Activated CD4-positive, CD25-positive, alpha-beta regulatory T cell treated with anti-CD3 and anti-CD28 coated beads, Interleukin-2, amount 50 U/mL, for 16 hours (primary cell): ENCODE measurements around the gene CCDC146.
"Not testable (repeated sequence)": the region's sequence is repeated elsewhere in the genome, so short reads cannot be mapped to it uniquely, and the experiment has no call there.

Experiments used
- DNase-seq: peaks from one replicate; pipeline ENCODE4 v3.0.0-alpha.2; 2020; ENCODE audit warnings: low read depth, low spot score

Gene CCDC146

GRCh38 chr7:77244222-77244934 is 122.0 kb downstream of the CCDC146 start:
- DNase-seq = no peak

DNA sequence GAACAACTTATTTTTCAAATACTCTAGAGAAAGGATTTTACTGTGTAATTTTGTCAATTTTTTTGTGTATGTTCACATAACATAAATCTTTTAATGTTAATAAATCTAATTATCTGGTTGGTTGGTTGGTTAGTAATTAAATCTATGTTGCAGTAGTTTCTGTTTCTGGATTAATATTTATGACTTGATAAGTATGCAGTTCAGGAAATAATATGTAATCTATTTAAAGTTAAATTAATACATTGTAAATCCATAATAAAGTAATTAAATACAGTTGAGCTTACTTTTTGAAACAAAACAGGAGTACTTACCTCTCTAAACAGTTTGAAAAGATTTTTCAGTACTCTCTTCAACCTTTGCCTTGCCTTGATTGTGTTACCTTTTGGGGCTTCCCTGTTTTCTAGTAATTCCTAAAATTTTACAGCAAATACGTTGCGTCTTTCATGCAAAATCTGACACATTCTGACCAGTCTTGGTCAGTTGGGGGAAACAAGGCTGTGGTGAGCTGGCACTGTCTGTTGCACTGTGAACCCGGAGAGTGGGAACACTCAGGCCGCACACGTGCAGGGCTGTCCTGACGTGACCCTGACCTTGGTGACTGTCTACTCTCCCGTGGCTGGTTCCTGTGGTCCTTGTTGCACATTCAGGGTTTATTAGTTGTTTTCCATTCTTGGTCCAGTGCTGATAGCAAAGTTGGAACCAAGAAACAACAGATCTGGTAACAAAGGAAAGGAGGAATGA is 122.8 kb downstream of the CCDC146 start:
- no peak for DNase-seq

DNA sequence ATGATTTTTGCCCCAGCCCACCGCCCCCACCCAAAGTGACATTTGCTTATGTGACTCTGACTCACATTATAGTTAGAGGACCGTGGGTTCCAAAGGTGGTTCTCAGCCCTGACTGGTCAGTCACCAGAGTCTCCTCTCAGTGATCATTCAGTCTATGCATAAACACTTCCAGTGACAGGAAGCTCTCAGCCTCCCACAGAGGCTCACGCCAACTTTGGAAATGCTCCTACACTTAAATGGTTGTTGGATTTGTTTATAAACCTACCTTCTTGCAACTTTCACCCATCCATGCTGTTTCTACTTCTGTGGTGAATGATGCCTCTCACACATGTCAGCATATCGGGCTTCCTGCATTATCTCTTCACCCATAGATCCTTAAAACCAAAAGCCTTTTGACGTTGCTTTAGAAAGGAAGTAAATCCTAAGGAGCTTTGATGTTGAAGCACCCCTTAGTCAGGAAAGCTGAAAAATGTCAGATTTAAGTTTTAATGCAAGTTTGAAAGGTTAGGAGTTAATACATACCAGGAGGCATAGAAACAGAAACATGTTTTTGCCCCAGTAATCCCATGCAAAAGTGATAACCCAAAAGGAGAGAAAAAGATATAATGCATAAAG is 123.7 kb downstream of the CCDC146 start:
- DNase-seq = no peak

DNA sequence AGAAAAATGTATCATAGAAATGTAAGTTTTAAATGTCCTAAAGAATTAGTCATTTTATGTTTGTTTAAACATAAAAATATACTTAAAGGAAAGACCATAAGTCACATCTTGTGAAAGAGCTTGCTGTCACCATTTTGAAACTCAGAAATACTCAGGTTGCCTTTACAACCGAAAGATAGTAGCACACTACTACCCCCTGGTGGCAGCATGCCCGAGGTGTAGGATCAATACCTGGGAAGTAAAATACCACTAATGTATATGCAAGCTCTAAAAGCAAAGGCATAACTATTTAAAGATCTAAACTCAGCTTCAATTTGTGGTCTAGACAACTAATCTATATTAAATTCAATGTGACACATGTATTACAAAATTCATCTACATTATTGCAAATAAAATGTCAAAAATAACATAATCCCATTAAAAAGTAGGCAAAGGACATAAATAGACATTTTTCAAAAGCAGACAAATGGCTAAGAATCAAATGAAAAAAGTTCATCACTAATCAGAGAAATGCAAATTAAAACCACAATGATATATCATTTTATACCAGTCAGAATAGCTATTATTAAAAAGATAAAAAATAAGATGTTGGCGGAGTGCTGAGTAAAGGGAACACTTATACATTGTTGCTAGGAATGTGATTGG is 124.9 kb downstream of the CCDC146 start:
- peak; percentile 81 for DNase-seq

DNA sequence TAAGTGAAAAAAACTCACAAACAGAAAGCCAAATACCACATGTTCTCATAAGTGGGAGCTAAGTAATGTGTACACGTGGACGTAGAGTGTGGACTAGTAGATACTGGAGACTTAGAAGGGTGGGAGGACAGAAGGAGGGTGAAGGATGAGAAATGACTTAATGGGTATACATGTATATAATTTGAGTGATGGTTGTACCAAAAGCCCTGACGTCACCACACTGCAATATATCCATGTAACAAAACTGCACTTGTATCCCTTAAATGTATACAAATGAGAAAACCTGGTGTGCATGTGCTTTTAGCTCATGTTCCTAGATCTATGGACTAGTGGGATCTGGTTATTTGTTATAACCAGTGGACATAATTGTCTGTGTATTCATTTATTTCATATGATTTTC is 125.7 kb downstream of the CCDC146 start:
- DNase-seq = no peak

- no peak for DNase-seq
Measured at GRCh38 chr7:77252506-77252905, 130.1 kb downstream of the CCDC146 start.

GRCh38 chr7:77253151-77253550 is 130.7 kb downstream of the CCDC146 start:
- DNase-seq = no peak

DNA sequence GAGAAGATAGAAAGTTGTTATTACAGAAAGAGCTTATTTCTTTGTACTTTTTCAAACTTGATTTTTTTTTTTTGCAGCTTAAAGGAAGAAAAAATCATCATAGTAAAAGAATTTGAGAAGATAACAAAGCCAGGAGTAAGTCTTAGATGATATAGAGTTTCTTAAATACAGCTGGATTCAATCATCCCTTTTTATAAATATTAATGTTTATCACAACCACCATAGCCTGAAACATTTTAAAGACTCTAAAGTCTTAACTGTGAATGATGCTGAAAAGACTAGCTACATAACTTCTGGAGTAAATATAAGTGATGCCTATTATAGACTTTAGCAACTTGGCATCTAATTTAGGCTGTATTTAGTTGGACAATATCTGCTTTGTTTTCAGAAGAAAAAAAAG is 132.0 kb downstream of the CCDC146 start:
- no peak for DNase-seq

- DNase-seq = no peak
Measured at GRCh38 chr7:77254915-77255314, 132.5 kb downstream of the CCDC146 start.

GRCh38 chr7:77258014-77258413 is 135.6 kb downstream of the CCDC146 start:
- DNase-seq = no peak

- DNase-seq = no peak
Measured at GRCh38 chr7:77258593-77258992, 136.2 kb downstream of the CCDC146 start.

DNA sequence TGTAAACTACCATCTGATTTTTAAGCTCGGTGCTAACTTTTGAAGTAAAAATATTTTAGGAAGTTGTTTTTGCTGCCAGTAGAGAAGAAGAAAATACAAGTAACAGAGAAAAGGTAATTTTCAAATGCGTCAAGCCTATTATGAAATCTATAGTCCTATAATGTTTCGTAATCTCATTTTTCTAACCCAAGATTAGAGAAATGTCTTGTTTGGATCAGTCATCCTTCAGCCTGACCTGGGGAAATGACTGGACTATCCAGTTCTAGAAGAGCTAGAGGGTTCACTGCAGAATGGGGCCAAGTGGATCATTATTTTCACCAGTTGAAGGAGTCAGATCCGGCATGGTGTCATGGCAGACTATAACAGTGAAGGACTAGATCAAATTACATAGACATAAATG is 139.9 kb downstream of the CCDC146 start:
- DNase-seq = no peak

DNA sequence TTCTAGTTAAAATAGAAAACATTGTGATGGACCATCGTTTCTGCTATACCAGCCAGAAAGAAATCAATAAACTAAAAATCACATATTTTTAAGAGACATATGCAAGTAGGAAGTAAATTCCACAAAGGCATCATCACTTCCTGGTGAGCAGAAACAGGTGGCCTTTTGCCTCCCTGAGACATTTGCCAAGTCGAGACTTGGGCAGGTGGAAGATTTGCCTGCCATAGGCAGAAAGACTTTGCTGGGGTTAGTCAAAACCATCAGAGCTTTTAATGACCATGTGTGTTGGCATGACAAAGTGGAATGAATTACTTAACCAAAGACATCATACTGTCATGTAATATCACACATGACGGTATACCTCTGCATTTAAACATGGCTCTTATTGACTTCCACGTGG is 143.3 kb downstream of the CCDC146 start:
- DNase-seq = no peak

DNA sequence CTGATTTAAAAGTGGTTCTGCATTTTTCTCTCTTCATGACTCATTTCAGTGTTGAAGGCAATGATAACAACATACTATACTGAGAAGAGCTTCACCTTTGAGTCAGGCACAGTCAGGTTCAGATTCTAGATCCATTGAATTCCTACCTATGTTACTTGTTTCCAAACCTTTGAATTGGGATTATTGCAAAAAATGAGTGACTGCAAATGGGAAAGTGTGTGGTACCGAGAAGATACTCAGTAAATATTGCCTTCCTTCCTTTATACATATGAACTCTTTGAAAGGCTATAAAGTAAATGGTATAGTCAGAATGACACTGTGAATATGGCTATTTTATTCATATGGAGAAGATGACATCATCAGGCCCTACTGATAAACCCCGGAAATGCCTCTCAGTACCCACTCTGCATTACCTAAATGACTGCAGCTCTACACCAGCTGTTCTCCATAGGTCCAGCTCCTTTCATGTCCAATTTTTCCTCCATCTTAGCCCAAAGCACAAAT is 143.9 kb downstream of the CCDC146 start:
- no peak for DNase-seq

DNA sequence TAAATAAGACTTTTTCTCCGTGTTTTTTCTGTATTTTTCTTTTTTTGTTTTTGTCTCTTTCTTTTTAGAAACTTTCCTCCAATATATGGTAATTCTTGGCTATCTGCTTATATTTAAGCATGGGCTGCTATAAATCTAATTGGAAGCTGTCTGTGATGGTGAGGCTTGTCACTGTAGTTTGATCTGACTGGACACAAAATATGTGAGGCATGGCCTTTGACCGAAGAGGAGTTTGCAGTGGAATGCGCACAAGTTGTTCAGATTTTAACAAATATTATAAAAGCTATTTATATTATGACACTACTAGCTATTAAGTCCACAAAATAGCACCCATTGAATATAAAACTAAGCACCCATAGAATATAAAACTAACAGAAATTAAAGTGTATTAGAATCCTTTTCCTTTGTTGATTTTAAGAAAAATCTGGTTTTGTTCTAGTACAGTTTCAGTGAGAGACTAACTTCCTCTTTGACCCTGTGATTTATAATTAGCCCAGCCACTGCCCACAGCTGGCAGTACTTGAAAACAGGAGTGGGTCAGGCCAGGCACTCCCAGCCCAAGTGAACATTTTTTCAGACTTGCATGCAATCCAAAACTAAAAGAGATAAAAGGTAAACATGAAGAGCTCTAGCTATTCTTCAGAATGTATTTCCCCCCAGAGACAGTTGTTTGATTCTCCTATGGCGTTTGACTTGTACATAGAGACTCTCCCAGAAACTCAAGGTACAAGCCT is 147.1 kb downstream of the CCDC146 start:
- DNase-seq = no peak

- no peak for DNase-seq
Measured at GRCh38 chr7:77270094-77270480, 147.7 kb downstream of the CCDC146 start.

GRCh38 chr7:77271766-77272165 is 149.4 kb downstream of the CCDC146 start:
- DNase-seq = no peak

DNA sequence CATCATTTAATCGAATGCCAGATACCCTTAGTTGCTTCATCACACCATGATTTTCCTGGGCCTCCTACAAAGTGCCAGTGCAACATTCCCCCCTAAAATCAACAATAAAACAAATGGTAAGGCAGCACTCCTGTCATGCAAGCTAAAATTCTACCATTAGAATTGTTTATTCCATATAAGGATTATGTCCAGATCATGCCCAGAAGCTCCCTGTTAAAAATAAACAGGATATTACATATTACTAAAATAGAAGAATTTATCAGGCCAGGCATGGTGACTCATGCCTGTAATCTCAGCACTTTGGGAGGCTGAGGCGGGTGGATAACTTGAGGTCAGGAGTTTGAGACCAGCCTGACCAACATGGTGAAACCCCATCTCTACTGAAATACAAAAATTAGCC is 153.2 kb downstream of the CCDC146 start:
- DNase-seq = not testable (repeated sequence)

DNA sequence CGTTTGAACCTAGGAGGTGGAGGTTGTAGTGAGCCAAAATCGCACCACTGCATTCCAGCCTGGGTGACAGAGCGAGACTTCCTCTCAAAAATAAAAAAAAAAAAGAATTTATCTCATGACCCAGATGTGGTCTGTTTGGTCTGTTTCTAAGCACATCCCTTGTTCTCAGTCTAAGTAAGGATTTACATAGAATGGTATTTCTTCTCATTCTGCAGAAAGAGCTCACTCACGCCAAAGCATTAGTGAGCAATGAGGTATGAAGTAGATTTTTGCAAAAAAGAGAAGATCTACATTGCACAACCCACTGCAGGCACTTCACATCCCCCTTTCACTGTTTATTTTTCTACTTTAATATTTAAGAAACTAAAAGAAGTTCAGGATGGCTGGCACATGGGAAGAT is 153.7 kb downstream of the CCDC146 start:
- DNase-seq = no peak

GRCh38 chr7:77281780-77282478 is 159.5 kb downstream of the CCDC146 start:
- no peak for DNase-seq

- DNase-seq = no peak
Measured at GRCh38 chr7:77282897-77283296, 160.5 kb downstream of the CCDC146 start.
